RWPE2 (cell line): ENCODE results near the gene APOA1.

ENCODE experiments used
- ATAC-seq: fragments of 200-7000 bp; cut with Tn5 transposase; 3 replicates; pipeline ENCODE4 v1.9.1; 2021; ENCODE audit warnings: low read depth
- DNase-seq: peaks from one replicate; pipeline ENCODE4 v3.0.0-alpha.2; 2020; ENCODE audit warnings: low spot score
- H3K27ac ChIP-seq: fragments of 450-650 bp; 2 replicates; pipeline ENCODE4 v1.5.1; 2017; ENCODE audit warnings: mild to moderate bottlenecking; ENCODE audit not compliant: poor library complexity, severe bottlenecking
- H3K27me3 ChIP-seq: fragments of 250-450 bp; sonication (Bioruptor Pico); 2 replicates; pipeline ENCODE4 v1.5.1; 2021; ENCODE audit warnings: mild to moderate bottlenecking, moderate library complexity; ENCODE audit not compliant: insufficient read depth, poor library complexity, severe bottlenecking
- H3K36me3 ChIP-seq: fragments of 250-450 bp; sonication (Bioruptor Pico); 2 replicates; pipeline ENCODE4 v1.5.1; 2020; ENCODE audit warnings: low read depth, mild to moderate bottlenecking, moderate library complexity
- H3K4me1 ChIP-seq: fragments of 250-450 bp; sonication (Bioruptor Pico); 2 replicates; pipeline ENCODE4 v1.5.1; 2021; ENCODE audit warnings: mild to moderate bottlenecking, moderate library complexity; ENCODE audit not compliant: insufficient read depth, poor library complexity, severe bottlenecking
- H3K4me3 ChIP-seq: fragments of 250-450 bp; sonication (Bioruptor Pico); 2 replicates; pipeline ENCODE4 v1.5.1; 2021; ENCODE audit warnings: mild to moderate bottlenecking, moderate library complexity; ENCODE audit not compliant: severe bottlenecking
- H3K9me3 ChIP-seq: fragments of 250-450 bp; sonication (Bioruptor Pico); 2 replicates; pipeline ENCODE4 v1.5.1; 2021; ENCODE audit warnings: mild to moderate bottlenecking, moderate library complexity; ENCODE audit not compliant: severe bottlenecking
- CTCF ChIP-seq: fragments of 450-650 bp; IDR thresholded peaks from one replicate; pipeline ENCODE4 v1.5.1; 2017; ENCODE audit warnings: mild to moderate bottlenecking, moderate library complexity; ENCODE audit not compliant: poor library complexity, severe bottlenecking

APOA1 gene

GRCh38 chr11:116849486-116849885, 12.1 kb upstream of the APOA1 start:
- Histone ChIP-seq H3K4me3 (no peak overlapping the region), H3K4me1 (peaks cover 23% of the 10 kb centered on the region), H3K27me3 (no peaks in the 10 kb centered on the region), H3K9me3 (no peaks in the 10 kb centered on the region), H3K36me3 (peaks cover 30% of the 10 kb centered on the region), H3K27ac (no peak overlapping the region)
- no peak for ATAC-seq
- TF ChIP-seq CTCF: no peak
- no peak for DNase-seq

GRCh38 chr11:116849060-116849459, 11.6 kb upstream of the APOA1 start:
- no peak for TF ChIP-seq CTCF
- H3K27ac ChIP-seq: no peak overlapping the region
- peaks cover 19% of the 10 kb centered on the region for H3K4me1 ChIP-seq
- H3K4me3 ChIP-seq: no peak overlapping the region
- no peaks in the 10 kb centered on the region for H3K27me3 ChIP-seq
- no peaks in the 10 kb centered on the region for H3K9me3 ChIP-seq
- ATAC-seq: no peak
- peaks cover 30% of the 10 kb centered on the region for H3K36me3 ChIP-seq
- DNase-seq: no peak

GRCh38 chr11:116847612-116848011, 10.2 kb upstream of the APOA1 start:
- Histone ChIP-seq H3K27me3 (no peaks in the 10 kb centered on the region), H3K27ac (no peak overlapping the region), H3K36me3 (peaks cover 30% of the 10 kb centered on the region), H3K9me3 (no peaks in the 10 kb centered on the region), H3K4me3 (no peak overlapping the region), H3K4me1 (peaks cover 5% of the 10 kb centered on the region)
- TF ChIP-seq CTCF: no peak
- no peak for ATAC-seq
- DNase-seq: no peak

GRCh38 chr11:116844722-116845121, 7.3 kb upstream of the APOA1 start:
- H3K4me1 ChIP-seq: no peaks in the 10 kb centered on the region
- H3K4me3 ChIP-seq: no peak overlapping the region
- H3K36me3 ChIP-seq: peaks cover 30% of the 10 kb centered on the region
- no peaks in the 10 kb centered on the region for H3K27me3 ChIP-seq
- no peak for DNase-seq
- no peak for TF ChIP-seq CTCF
- H3K27ac ChIP-seq: no peak overlapping the region
- no peak for ATAC-seq
- no peaks in the 10 kb centered on the region for H3K9me3 ChIP-seq

GRCh38 chr11:116843661-116844060, 6.2 kb upstream of the APOA1 start:
- no peak overlapping the region for H3K4me3 ChIP-seq
- no peaks in the 10 kb centered on the region for H3K27me3 ChIP-seq
- H3K4me1 ChIP-seq: no peaks in the 10 kb centered on the region
- H3K36me3 ChIP-seq: peaks cover 27% of the 10 kb centered on the region
- no peaks in the 10 kb centered on the region for H3K9me3 ChIP-seq
- H3K27ac ChIP-seq: no peak overlapping the region
- TF ChIP-seq CTCF: no peak
- ATAC-seq (no peak), DNase-seq (no peak)
